ENCODE data around the gene MCCC1.
"Not testable (repeated sequence)": the region's sequence is repeated elsewhere in the genome, so short reads cannot be mapped to it uniquely, and the experiment has no call there.

Gene MCCC1

DNA sequence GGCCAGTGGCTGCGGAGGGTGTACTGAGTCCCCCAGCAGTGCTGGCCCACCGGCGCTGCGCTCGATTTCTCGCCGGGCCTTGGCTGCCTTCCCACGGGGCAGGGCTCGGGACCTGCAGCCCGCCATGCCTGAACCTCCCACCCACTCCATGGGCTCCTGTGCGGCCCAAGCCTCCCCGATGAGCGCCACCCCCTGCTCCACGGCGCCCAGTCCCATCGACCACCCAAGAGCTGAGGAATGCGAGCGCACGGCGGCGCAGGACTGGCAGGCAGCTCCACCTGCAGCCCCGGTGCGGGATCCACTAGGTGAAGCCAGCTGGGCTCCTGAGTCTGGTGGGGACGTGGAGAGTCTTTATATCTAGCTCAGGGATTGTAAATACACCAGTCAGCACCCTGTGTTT, 1.7 kb upstream of the MCCC1 start:
- not testable (repeated sequence) for DNase-seq

DNA sequence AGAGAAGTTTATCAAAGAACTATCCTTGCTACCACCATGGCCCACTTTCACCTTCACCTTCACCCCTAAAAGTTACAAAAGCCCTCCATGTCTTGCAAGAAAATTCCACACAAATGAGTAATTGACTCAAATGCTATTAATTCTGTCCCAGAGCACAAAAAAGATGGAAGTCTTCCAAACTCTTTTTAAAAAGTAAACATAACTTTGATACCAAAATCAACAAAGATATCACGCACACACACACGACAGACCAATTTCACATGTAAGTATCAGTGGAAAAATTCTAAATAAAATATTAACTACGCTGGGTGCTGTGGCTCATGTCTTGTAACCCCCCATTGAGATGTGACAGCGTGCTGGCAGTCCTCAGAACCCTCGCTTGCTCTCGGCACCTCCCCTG, 1.1 kb upstream of the MCCC1 start:
- no peak for DNase-seq

DNA sequence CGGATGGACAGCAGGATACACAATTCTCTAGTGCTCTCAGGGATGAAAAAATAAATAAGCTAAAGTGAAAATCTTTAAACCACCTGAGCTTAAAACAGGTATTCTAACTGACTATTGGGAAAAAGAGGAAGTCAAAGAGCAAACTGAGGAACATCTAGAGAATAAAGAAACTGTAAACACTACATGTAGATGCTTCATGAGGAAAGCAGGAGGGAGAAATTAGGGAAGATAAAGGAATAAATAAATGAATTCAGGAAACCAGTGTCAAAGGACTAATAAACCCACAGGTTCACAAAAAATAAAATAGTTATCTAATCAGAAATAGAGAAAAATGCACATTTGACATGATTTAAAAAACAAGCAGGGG, 525 bp upstream of the MCCC1 start:
- no peak for DNase-seq

DNA sequence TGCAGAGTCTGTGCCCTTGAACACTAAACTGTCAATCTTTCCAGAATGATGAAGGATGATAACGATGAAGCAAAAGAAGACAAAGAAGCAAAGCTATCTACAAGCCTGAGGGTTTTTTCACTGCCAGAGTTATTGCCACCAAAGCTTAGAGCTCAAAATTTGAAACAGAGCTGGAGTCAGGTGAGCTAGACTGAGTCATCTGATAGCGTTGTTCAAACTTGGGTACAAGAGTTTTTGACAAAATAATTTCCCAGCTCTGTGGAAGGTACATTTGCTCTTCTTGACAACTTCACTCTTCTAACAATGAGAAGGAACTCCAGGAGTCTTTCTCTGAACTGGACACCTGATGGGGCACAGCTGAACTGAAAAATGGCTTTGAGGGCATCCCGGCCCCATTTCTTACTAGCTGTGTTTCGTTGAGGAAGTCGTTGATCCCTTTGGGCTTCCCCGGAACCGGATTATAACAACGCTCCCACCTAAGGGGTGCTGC, 715 bp downstream of the MCCC1 start:
- DNase-seq, result no peak

DNA sequence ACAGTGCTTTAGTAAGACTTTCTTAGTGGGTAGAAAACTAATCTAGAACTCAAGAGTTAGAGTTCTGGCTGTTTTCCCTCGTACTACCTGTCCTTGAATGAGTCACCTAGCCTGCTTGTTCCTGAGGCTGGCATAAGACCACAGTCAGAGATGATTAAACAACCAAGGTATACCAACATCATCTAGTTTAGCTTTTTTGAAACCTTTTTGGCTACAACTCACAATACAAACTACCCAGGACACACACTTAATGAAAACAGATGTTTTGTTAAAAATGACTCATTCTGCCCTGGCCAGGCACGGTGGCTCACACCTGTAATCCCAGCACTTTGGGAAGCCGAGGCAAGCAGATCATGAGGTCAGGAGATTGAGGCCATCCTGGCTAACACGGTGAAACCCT, 4.6 kb downstream of the MCCC1 start:
- DNase-seq, result no peak

DNA sequence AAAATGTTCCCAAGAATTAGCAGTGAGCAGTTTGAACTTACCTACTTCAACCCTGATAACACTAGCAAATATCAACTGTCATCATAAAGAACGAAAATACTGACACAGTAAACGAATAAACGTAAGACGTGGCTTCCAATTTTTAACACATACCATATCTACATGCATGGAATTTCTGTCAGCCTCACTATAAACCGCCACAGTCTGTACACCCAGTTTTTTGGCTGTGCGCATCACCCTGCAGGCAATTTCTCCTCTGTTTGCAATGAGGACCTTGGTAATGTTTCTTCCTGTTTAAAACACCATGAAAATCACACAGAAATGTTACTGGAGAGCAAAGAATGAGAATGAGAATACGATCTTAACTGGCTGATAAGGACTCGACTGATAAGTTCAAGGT, 7.0 kb downstream of the MCCC1 start:
- no peak for DNase-seq

DNA sequence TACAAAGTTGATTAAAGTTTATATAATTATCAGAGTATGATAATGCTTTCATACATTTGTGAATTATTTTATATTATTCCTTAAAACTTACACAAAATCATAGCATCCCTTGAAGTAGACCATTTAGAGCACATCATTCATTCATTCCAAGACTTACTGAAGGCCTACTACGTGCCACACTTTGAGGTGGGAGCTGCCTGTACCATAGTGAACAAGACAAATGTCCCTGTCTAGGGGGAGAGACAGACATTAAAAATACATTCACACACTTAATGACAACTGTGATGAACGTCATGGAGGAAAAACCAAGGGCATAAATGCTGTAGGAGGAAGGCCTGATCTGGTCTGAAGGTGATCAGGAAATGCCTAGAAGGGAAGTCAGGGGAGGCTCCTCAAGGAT, 12.1 kb downstream of the MCCC1 start:
- DNase-seq, result no peak

DNA sequence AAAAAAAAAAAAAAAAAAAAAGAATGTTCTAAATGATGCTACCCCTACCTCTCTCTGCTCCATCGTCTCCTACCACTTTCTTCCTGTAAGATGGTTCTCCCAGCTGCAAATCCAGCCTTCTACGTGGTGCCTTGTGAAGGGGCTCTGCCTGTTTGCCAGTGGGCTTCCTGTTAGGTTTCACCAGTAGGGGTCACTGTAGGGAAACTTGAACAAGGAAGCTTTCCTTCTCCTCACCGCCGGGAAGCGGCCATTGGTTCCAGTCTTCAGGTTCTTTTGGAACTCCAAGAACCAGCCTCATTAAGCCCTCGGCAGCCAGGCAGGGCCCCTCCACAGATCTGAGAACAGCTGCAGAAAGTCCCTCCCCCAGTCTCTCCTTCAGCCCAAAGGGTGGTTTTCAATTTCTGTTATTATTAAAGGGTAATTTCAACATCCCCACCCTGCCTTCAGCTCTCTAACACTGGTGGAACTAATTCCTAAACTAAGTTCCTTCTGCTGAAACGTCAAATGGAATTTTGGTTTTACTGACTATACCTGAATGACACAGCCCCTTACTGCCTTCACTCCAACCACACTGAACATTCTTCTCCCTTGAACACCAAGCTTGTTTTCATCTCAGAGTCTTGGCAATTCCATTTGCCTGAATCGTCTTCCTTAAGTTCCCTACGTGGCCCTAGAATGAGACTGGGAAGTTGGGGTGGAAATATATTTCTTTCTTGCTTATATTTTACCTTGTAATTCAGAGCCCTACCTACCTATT, 13.5 kb downstream of the MCCC1 start:
- DNase-seq, result no peak

DNA sequence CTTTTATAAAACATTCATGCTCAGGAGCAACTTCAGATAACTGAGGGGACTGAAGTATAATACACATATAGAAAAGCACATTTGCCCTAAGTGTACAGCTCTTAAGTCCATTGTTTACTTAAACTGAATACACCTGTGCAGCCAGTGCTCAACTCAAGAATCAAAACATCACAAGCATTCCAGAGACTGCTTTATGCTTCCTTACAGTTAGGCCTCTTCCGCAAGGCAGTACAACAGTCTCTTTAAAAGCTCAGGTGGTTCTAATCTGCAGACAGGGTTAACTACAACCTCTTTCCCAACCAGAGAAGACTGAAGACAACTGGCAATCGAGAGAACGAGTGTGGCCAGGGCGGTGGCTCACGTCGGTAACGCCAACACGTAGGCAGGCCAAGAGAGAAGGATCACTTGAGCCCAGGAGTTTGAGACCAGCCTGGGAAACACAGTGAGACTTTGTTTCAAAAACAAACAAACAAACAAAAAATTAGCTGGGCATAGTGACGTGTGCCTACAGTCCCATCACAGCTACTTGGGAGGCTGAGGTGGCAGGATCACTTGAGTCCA, 16.9 kb downstream of the MCCC1 start:
- no peak for DNase-seq

DNA sequence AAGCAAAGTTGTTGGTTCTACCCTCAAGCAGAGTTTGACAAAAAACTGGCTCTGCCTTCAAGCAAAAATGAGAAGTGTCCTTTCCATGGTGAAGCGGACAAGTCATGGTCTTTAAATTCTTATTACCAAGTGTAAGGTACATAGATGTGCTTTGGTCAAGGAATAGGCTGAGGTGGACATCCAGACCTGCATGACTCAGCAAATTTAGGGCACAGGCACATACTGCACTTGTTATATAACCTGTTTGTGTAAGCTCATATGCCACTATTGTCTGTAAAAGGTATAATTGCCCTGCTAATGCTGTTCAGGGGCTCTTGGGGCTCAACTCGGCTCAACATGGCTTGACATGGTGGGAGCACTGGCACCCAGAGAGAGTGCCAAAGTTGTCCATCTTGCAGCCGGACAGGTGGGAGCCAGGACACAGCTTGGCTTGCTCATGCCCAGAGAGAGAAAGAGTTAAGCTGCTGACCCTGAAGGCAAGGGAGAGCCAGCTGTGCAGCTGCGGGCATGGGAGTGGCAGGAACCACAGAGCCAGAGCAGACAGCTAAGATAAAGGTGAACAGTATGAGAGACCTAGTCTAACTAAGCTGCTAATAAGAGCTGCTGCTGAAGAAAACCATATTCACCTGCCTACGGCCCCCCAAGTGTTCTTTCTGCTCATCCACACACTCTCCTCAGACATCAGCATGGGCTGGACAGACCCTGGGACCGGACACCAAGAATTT, 17.7 kb downstream of the MCCC1 start:
- no peak for DNase-seq

DNA sequence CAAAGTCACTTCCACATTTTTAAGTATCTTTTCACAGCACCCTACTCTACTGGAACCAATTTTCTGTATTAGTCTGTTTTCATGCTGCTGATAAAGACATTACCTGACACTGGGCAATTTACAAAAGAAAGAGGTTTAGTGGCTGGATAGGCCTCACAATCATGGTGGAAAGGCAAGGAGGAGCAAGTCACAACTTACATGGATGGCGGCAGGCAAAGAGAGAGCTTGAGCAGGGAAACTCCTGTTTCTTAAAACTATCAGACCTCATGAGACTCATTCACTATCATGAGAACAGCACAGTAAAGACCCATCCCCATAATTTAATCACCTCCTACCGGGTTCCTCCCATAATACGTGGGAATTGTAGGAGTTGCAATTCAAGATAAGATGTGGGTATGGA, 18.7 kb downstream of the MCCC1 start:
- DNase-seq, result no peak

DNA sequence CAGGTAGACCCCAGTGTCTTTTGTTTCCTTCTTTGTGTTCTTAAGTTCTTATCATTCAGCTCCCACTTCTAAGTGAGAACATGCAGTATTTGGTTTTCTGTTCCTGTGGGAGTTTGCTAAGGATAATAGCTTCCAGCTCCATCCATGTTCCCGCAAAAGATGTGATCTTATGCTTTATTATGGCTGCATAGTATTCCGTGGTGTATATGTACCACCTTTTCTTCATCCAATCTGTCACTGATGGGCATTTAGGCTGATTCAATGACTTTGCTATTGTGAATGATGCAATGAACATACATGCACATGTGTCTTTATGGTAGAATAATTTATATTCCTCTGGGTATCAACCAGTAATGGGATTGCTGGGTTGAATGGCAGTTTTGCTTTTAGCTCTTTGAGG, 24.4 kb downstream of the MCCC1 start:
- no peak for DNase-seq

DNA sequence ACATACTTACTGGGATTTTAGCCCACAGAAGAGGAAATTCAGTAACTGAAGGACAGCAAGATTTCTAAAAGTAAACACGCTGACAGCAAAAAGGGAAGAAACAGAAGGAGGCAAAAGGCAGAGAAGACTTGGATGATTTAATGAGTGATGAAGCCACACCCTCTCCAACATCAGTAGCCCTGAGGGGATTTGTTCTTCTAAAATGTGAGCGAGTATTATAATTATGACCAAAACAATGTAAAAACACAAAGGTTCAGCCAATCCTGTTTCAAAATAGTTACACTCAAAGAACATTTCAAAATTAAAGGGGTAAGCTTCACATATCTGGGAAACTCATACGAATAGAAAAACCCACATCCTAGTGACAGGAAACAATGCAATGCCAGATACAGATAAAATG, 25.0 kb downstream of the MCCC1 start:
- DNase-seq, result no peak

DNA sequence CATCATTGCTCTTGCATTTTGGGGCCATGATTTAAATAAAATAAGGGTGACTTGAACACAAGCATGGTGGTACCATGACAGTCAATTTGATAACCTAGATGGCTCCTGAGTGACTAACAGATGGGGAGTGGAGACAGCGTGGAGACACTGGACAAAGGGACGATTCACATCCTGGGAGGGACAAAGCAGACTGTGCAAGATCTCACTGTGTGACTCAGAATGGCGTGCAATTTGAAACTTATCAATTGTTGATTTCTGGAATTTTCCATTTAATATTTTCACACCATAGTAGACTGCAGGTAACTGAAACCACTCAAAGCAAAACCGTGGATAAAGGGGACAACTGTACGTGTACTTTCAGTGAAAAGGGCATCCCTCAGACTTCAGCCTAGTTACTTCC, 25.5 kb downstream of the MCCC1 start:
- no peak for DNase-seq

DNA sequence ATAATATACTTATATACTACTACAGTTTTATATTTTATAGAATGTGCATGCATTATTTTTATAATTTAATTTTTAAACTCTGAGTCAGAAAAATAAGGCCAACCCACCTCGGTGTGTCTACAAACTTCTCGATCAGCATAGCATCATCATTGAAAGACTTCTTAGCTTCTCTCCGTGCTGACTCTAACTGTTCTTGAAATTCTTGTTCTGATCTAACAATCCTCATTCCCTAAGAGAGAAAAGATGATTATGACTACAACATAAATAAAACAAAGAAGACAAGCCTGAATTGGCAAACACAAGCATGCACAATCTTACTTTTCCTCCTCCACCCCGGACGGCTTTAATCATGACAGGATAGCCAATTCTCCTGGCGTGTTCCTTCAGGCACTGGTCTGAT, 28.4 kb downstream of the MCCC1 start:
- DNase-seq, result no peak

DNA sequence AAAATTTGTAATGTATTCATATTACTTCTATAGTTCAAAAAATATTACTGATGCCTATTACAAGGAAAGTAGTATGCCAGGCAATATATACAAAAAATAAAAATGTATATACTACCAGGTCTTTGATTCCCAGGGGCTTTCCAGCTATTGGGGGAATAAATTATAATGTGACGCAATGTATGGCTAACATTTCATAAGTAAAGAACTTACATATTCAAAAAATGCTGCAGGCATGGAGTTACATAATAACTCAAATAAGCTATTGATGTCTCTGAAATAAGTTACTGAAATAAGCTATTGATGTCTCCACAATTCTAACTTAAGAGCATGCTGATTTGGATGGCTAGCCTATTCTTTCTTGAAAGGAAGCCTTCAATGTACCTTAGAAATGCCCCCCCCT, 30.2 kb downstream of the MCCC1 start:
- no peak for DNase-seq

DNA sequence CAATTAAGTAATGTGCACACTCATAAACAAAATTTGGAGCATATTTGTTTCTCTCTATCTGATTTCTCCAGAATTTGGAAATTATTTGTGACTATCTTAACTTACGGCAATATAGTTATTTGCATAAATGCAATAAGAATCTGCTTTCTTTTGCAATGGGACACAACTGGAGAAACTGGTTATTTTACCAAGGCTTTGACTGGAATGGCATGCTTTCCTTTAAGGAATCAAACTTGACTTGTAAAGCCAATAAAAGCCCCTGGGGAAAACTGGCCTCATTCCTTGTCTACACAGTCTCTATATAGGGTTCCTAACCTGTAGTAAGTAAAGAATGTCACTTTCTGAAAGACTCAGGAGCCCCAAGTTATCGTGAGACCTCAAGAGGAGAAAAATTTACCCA, 32.4 kb downstream of the MCCC1 start:
- not testable (repeated sequence) for DNase-seq

DNA sequence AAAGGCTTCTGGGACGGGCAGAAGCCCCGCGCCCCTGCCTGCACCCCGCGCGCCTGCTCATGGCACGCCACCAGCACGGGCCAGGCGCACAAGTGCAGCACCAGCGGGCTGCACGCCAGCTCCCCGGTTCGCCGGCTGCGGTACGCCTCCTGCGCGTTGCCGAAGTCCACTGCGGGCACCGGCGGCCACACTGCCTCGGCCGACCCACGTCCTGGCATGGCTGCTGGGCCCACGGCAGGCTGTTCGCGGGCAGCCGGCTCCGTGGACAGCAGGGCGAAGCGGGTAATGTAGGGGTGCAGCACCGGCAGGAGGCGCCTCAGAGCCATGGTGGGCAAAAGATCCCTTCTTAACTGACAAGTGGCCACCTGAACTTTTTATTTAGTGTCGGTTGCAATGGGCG, 34.8 kb downstream of the MCCC1 start:
- no peak for DNase-seq

DNA sequence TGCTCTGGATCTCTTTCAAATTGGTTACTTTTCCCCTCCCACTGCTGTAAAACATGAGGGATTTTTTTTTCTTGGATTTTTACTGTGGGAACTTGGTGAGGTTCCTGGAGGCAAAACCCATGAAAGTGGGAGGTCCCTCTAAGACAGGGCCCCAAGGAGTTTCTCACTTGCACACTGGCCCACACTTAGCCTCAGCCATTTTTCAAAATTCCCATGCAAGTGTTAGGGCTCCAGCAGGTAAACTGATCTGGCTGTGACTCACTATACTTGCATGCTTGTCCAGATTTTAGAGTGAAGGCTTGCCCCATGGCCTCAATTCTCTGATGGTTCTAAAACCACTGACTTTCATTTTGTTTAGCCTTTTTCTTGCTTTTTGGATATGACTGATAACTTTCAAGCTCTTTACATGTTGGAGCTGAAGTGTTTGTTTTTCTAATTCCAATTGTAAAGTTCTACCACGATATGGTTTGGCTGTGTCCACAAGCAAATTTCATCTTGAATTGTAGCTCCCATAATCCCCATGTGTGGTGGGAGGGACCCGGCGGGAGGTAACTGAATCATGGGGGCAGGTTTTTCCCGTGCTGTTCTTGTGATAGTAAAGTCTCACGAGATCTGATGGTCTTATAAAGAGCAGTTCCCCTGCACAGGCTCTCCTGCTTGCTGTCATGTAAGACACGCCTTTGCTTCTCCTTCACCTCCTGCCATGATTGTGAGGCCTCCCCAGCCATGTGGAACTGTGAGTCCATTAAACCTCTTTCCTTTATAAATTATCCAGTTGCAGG, 37.7 kb downstream of the MCCC1 start:
- DNase-seq, result no peak

DNA sequence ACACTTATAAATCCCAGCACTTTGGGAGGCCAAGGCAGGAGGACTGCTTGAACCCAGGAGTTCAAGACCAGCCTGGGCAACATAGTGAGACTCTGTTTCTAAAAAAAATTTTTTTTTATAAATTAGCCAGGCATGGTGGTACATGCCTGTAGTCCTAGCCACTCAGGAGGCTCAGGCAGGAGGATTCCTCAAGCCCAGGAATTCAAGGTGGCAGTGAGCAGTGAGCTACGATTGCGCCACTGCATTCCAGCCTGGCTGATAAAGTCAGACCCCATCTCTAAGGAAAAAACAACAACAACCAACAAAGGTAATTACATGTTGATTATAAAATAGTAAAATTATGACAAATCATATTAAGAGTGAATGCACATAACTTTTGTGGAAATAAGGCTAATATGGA, 40.9 kb downstream of the MCCC1 start:
- DNase-seq, result no peak

DNA sequence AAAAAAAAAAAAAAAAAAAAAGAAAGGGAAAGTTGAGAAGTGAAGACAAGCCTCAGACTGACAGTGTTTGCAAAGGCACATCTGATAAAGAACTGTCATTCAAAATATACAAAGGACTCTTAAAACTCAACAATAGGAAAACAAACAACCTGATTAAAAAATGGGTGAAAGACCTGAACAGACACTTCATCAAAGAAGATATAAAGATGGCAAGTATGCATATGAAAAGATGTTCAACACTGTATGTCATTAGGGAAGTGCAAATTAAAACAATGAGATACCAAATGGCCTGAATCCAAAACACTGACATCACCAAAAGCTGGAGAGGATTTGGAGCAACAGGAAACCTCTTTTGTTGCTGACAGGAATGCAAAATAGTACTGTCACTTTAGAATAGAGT, 48.6 kb downstream of the MCCC1 start:
- no peak for DNase-seq

DNA sequence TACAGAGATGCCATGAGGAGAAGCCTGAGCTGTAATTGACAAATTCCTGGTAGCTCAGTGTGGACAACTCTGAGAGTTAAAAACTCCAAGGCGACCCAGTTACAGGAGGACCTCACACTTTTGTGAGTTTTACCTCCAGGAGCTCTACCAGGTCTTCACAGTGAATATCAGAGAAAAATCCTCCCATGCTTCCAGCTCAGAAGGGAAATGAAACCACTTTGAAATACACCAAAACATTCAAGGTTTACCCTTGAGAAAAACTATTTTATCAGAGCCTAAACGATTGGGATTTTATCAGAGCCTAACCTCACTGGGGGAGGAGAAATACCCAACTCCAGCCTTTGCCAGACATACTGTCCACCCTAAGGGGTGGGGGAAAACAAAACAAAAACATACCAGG, 52.4 kb downstream of the MCCC1 start:
- no peak for DNase-seq

DNA sequence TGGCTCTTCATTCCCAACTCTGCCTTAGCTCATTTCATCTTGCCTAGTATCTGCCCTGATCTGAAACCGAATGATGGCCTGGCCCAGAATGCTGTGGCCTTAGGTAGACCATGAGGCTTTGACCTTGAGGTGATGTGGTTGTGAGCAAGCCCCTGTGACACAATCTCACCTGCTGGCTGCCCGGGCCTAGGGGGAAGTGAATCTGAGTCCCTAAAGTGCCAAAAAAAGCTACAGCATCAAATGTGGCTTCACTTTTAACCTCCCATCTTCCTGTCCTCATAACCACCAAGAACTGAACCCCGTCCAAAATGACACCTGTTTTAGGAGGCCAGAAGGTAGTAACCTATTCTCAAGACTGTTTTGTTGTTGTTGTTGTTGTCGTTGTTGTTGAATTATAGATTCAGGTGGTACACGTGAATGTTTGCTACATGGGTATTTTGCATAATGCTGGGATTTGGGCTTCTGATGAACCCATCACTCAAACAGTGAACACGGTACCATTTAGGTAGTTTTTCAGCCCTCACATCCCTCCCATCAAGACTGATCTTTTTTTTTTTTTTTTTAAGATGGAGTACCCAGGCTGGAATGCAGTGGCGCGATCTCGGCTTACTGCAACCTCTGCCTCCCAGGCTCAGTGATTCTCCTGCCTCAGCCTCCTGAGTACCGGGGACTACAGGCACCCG, 54.6 kb downstream of the MCCC1 start:
- no peak for DNase-seq

Data from stimulated activated CD4-positive, alpha-beta T cell treated with anti-CD3 and anti-CD28 coated beads, Interleukin-2, amount 100 ng/mL, for 48 hours (primary cell).